Uterus (tissue), 2 donors: ENCODE measurements around the gene RBL2.

Experiments
- CTCF ChIP-seq, 4 experiments: fragments of 200-600 bp in 2 of 4; fragments of 450-650 bp in 2 of 4; sonication (generic) in 2 of 4; IDR thresholded peaks; one replicate each; pipeline ENCODE4 v1.5.1; 2016 to 2019; ENCODE audit warnings: antibody characterized with exemption in 4 of 4, mild to moderate bottlenecking in 2 of 4, moderate library complexity in 1 of 4
- POLR2A ChIP-seq, 2 donors: fragments of 450-650 bp; IDR thresholded peaks; one replicate each; pipeline ENCODE4 v1.6.1; 2016; ENCODE audit warnings: antibody characterized with exemption in 2 of 2, mild to moderate bottlenecking in 1 of 2, moderate library complexity in 1 of 2

- TF ChIP-seq POLR2A (IDR thresholded peaks at IDR 0.05) (no peak), CTCF (IDR thresholded peaks at IDR 0.05) (no peak)
These were observed 72.0 kb downstream of the RBL2 start for GRCh38 chr16:53506254-53506653.
